K562 (cell line): ENCODE measurements around the gene NAIF1. TPM values are rescaled to one million over a fixed set of nuclear protein-coding genes. Genes with fewer than 3 reads are reported as not detected.

ENCODE experiments used
- CBFA2T3 ChIP-seq: fragments of 450-650 bp; IDR thresholded peaks from 2 replicates; pipeline ENCODE4 v1.6.1; 2017
- CEBPB ChIP-seq: fragments of 450-650 bp; IDR thresholded peaks from 2 replicates; pipeline ENCODE4 v1.6.1; 2016; ENCODE audit warnings: missing genetic modification characterization, missing compliant biosample characterization
- CTCF ChIP-seq, 3 experiments: IDR thresholded peaks in 2 of 3; conservative IDR thresholded peaks in 1 of 3; 2 replicates each; pipeline ENCODE4 v1.5.1; 2011 to 2012; ENCODE audit warnings: low read length in 3 of 3, mild to moderate bottlenecking in 3 of 3, control low read depth in 2 of 3, improper control_type of control experiment in 1 of 3, inconsistent platforms in 1 of 3, low read depth in 1 of 3, mixed read lengths in 1 of 3, moderate library complexity in 1 of 3; ENCODE audit not compliant: insufficient read depth in 2 of 3
- EP400 ChIP-seq: fragments of 450-650 bp; IDR thresholded peaks from 2 replicates; pipeline ENCODE4 v1.6.1; 2017; ENCODE audit warnings: antibody characterized with exemption, mild to moderate bottlenecking, moderate library complexity
- ETS1 ChIP-seq: conservative IDR thresholded peaks from 2 replicates; pipeline ENCODE4 v1.6.1; 2011; ENCODE audit warnings: low read depth, mild to moderate bottlenecking, low read length; ENCODE audit not compliant: control insufficient read depth
- FOXP1 ChIP-seq: sonication (generic); formaldehyde crosslinking; IDR thresholded peaks from 2 replicates; pipeline ENCODE4 v1.8.0; 2022; ENCODE audit warnings: mild to moderate bottlenecking, missing genetic modification reagents
- HDAC8 ChIP-seq: fragments of 450-650 bp; IDR thresholded peaks from 2 replicates; pipeline ENCODE4 v1.6.1; 2016; ENCODE audit warnings: mild to moderate bottlenecking, missing genetic modification characterization, moderate library complexity, missing compliant biosample characterization
- HNRNPH1 ChIP-seq: fragments of 200-400 bp; formaldehyde crosslinking; optimal IDR thresholded peaks from 2 replicates; pipeline ENCODE3; 2017; ENCODE audit warnings: low read depth, mild to moderate bottlenecking, low read length, moderate library complexity
- IRF2 ChIP-seq: sonication (generic); formaldehyde crosslinking; IDR thresholded peaks from 2 replicates; pipeline ENCODE4 v1.8.1; 2022; ENCODE audit warnings: mild to moderate bottlenecking, missing genetic modification reagents
- MAFK ChIP-seq: IDR thresholded peaks from 2 replicates; pipeline ENCODE4 v1.6.1; 2011; ENCODE audit warnings: low read length, improper control_type of control experiment
- NBN ChIP-seq: fragments of 450-650 bp; IDR thresholded peaks from 2 replicates; pipeline ENCODE4 v1.6.1; 2016; ENCODE audit warnings: low read depth, mild to moderate bottlenecking
- NELFE ChIP-seq: IDR thresholded peaks from 2 replicates; pipeline ENCODE4 v1.6.1; 2011; ENCODE audit warnings: mild to moderate bottlenecking; ENCODE audit not compliant: insufficient read depth, insufficient read length
- NR2F6 ChIP-seq: fragments of 450-650 bp; formaldehyde crosslinking; IDR thresholded peaks from 2 replicates; pipeline ENCODE4 v1.4.0; 2020; ENCODE audit warnings: mild to moderate bottlenecking
- POLR2AphosphoS2 ChIP-seq: IDR thresholded peaks from 2 replicates; pipeline ENCODE4 v1.6.1; 2012; ENCODE audit warnings: low read length, improper control_type of control experiment
- RBBP5 ChIP-seq: fragments of 200-600 bp; sonication (generic); IDR thresholded peaks from 2 replicates; pipeline ENCODE4 v1.6.1; 2012; ENCODE audit warnings: borderline replicate concordance, mild to moderate bottlenecking, low read length, control low read depth, inconsistent platforms; ENCODE audit not compliant: insufficient read depth, poor library complexity, severe bottlenecking
- SOX6 ChIP-seq: fragments of 450-650 bp; IDR thresholded peaks from 2 replicates; pipeline ENCODE4 v1.6.1; 2014; ENCODE audit warnings: mild to moderate bottlenecking
- TBP ChIP-seq: optimal IDR thresholded peaks from 2 replicates; pipeline ENCODE3; 2011; ENCODE audit warnings: low read depth, low read length, improper control_type of control experiment
- TCFL5 ChIP-seq: fragments of 250-450 bp; sonication (Bioruptor Pico); conservative IDR thresholded peaks from 2 replicates; pipeline ENCODE4 v1.6.1; 2021; ENCODE audit warnings: mild to moderate bottlenecking, moderate library complexity, matching md5 sums
- TSC22D4 ChIP-seq: fragments of 450-650 bp; IDR thresholded peaks from 2 replicates; pipeline ENCODE4 v1.6.1; 2016; ENCODE audit warnings: missing genetic modification characterization, missing biosample characterization, control low read depth
- WHSC1 ChIP-seq: IDR thresholded peaks from one replicate; pipeline ENCODE4 v1.6.1; 2012; ENCODE audit warnings: low read length, control low read depth, inconsistent platforms
- polyA plus RNA-seq, 8 experiments: library from polyadenylated mRNA; depleted of rRNA in 4 of 8; stranded (reverse) in 5 of 8; unstranded in 3 of 8; fragments of >200 nt; fragmentation: Nextera tagmentation in 2 of 8; fragmentation: Illumina TruSeq in 1 of 8; extraction: Ambion mirVana in 2 of 8; extraction: Trizol in 1 of 8; gene quantifications; 2 replicates each; pipeline versions ENCODE4 v1.2.1 to v1.2.3, GENCODE V29; 2011 to 2014; ENCODE audit warnings: inconsistent platforms in 1 of 8, missing spikeins in 1 of 8
- total RNA-seq, 7 experiments: library from RNA; depleted of rRNA in 6 of 7; stranded (reverse); fragments of >200 nt in 6 of 7; fragmentation: Illumina TruSeq in 2 of 7; extraction: Trizol in 2 of 7; gene quantifications; 2 replicates each; pipeline versions ENCODE4 v1.2.1 to v1.2.3, GENCODE V29; 2011 to 2021; ENCODE audit warnings: low replicate concordance in 1 of 7
- TF ChIP-seq, protein P1 (sequence below): fragments of 250-450 bp; sonication (Bioruptor Pico); IDR thresholded peaks from 2 replicates; pipeline ENCODE4 v1.5.0; 2021; ENCODE audit warnings: mild to moderate bottlenecking, borderline replicate concordance
- TF ChIP-seq, protein P2 (sequence below): fragments of 250-450 bp; sonication (Bioruptor Pico); IDR thresholded peaks from 2 replicates; pipeline ENCODE4 v1.5.0; 2022; ENCODE audit warnings: mild to moderate bottlenecking

The NAIF1 gene
- total and polyA plus RNA-seq, 9 of the 15 experiments (the other 6 are each of a cell fraction or from before 2014, with no cell fraction given): 4.8 to 26.6 (median 17.2) TPM

- TF ChIP-seq IRF2 (CRISPR knock-in tag) (no peak), TCFL5 (no peak), SOX6 (peak; percentile 31; the same call in 1 of the 2 replicates), POLR2AphosphoS2 (no peak), CBFA2T3 (no peak), HDAC8 (no peak), TSC22D4 (tag) (no peak), WHSC1 (no peak), HNRNPH1 (no peak), MAFK (no peak), NBN (peak; percentile 21; the same call in 1 of the 2 replicates), EP400 (no peak), NR2F6 (no peak), TBP (peak; percentile 38), ETS1 (no peak), FOXP1 (CRISPR knock-in tag) (no peak), RBBP5 (no peak), NELFE (no peak), CTCF (IDR thresholded peaks at IDR 0.05 in 2 of 3, conservative IDR thresholded peaks at IDR 0.05 in 1 of 3; ENCODE audit: insufficient read depth in 2 of 3, low read depth in 1 of 3, low read length in 3 of 3) (no peak), CEBPB (tag) (no peak)
- TF ChIP-seq, protein P1, sequence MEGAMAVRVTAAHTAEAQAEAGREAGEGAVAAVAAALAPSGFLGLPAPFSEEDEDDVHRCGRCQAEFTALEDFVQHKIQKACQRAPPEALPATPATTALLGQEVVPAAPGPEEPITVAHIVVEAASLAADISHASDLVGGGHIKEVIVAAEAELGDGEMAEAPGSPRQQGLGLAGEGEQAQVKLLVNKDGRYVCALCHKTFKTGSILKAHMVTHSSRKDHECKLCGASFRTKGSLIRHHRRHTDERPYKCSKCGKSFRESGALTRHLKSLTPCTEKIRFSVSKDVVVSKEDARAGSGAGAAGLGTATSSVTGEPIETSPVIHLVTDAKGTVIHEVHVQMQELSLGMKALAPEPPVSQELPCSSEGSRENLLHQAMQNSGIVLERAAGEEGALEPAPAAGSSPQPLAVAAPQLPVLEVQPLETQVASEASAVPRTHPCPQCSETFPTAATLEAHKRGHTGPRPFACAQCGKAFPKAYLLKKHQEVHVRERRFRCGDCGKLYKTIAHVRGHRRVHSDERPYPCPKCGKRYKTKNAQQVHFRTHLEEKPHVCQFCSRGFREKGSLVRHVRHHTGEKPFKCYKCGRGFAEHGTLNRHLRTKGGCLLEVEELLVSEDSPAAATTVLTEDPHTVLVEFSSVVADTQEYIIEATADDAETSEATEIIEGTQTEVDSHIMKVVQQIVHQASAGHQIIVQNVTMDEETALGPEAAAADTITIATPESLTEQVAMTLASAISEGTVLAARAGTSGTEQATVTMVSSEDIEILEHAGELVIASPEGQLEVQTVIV (CRISPR knock-in tag): no peak
- TF ChIP-seq, protein P2, sequence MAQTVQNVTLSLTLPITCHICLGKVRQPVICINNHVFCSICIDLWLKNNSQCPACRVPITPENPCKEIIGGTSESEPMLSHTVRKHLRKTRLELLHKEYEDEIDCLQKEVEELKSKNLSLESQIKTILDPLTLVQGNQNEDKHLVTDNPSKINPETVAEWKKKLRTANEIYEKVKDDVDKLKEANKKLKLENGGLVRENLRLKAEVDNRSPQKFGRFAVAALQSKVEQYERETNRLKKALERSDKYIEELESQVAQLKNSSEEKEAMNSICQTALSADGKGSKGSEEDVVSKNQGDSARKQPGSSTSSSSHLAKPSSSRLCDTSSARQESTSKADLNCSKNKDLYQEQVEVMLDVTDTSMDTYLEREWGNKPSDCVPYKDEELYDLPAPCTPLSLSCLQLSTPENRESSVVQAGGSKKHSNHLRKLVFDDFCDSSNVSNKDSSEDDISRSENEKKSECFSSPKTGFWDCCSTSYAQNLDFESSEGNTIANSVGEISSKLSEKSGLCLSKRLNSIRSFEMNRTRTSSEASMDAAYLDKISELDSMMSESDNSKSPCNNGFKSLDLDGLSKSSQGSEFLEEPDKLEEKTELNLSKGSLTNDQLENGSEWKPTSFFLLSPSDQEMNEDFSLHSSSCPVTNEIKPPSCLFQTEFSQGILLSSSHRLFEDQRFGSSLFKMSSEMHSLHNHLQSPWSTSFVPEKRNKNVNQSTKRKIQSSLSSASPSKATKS (CRISPR knock-in tag): no peak
Observed at GRCh38 chr9:128077847-128078503, 10.9 kb upstream of the NAIF1 start (continued).
